Suprapubic skin (tissue), 4 donors: ENCODE results near the gene RHOG.

Experiments
- POLR2A ChIP-seq, 2 donors: fragments of 450-650 bp; IDR thresholded peaks; one replicate each; pipeline ENCODE4 v1.6.1; 2017; ENCODE audit warnings: antibody characterized with exemption in 2 of 2, mild to moderate bottlenecking in 2 of 2, moderate library complexity in 2 of 2
- POLR2AphosphoS5 ChIP-seq, 3 donors: sonication (generic); formaldehyde crosslinking; IDR thresholded peaks; one replicate each; pipeline ENCODE4 v1.6.1; 2017; ENCODE audit warnings: antibody characterized with exemption in 3 of 3
- TF ChIP-seq, protein P1 (sequence below), 2 donors: fragments of 200-600 bp in 1 of 2; fragments of 450-650 bp in 1 of 2; sonication (generic) in 1 of 2; IDR thresholded peaks; one replicate each; pipeline ENCODE4 v1.5.1; 2016 to 2019; ENCODE audit warnings: antibody characterized with exemption in 2 of 2, mild to moderate bottlenecking in 1 of 2, moderate library complexity in 1 of 2

DNA sequence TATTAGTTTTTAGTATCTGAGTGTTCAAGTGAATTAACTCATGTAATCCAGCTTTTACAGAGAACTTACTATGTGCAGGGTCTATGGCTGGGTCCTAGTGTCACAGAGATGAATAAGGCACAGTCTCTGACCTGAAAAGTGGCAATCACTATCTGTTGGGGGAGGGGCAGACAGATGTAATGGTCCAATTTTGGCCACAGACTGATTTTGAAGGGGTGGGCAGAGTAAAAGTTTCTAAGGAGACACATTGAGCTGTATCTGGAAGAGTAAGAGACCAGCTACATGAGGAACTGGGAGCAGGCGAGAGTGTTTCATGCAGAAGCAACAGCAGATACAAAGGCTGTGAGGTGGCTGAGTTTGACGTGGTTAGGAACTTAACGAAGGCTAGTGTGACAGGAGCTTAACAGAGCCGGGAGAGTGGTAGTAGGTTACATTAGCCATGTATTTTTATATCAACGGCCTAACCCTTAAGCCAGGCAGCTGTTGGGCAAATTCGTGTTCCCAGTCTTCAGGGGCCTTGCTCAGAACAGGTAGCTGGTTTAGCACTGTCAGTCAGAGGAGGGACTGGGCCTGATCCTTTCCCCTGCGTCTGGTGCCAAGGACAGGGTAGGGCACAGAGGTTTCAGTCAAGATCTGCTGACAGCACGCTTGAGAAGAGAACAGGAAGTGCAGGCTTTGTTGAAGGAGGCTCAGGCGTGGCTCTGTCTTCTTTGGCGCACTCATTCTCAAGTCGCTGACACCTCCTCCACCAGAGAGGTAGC, 13.3 kb upstream of the RHOG start:
- TF ChIP-seq, protein P1, sequence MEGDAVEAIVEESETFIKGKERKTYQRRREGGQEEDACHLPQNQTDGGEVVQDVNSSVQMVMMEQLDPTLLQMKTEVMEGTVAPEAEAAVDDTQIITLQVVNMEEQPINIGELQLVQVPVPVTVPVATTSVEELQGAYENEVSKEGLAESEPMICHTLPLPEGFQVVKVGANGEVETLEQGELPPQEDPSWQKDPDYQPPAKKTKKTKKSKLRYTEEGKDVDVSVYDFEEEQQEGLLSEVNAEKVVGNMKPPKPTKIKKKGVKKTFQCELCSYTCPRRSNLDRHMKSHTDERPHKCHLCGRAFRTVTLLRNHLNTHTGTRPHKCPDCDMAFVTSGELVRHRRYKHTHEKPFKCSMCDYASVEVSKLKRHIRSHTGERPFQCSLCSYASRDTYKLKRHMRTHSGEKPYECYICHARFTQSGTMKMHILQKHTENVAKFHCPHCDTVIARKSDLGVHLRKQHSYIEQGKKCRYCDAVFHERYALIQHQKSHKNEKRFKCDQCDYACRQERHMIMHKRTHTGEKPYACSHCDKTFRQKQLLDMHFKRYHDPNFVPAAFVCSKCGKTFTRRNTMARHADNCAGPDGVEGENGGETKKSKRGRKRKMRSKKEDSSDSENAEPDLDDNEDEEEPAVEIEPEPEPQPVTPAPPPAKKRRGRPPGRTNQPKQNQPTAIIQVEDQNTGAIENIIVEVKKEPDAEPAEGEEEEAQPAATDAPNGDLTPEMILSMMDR (IDR thresholded peaks at IDR 0.05): no peak
- peak in 1 of 3 donors; percentile 18 for TF ChIP-seq POLR2AphosphoS5 (IDR thresholded peaks at IDR 0.05)
- TF ChIP-seq POLR2A (IDR thresholded peaks at IDR 0.05): no peak
